Epithelial cell of umbilical artery (primary cell): ENCODE measurements around the gene TUBAL3. TPM values are rescaled to one million over a fixed set of nuclear protein-coding genes. Genes with fewer than 3 reads are reported as not detected.

Source experiments
- total RNA-seq: library from RNA; depleted of rRNA; stranded (reverse); fragments of >200 nt; gene quantifications from 2 replicates; pipeline ENCODE4 v1.2.3, GENCODE V29; 2014

The TUBAL3 gene
- total RNA-seq: under 0.01 and 0.15 TPM in 2 replicates

DNA sequence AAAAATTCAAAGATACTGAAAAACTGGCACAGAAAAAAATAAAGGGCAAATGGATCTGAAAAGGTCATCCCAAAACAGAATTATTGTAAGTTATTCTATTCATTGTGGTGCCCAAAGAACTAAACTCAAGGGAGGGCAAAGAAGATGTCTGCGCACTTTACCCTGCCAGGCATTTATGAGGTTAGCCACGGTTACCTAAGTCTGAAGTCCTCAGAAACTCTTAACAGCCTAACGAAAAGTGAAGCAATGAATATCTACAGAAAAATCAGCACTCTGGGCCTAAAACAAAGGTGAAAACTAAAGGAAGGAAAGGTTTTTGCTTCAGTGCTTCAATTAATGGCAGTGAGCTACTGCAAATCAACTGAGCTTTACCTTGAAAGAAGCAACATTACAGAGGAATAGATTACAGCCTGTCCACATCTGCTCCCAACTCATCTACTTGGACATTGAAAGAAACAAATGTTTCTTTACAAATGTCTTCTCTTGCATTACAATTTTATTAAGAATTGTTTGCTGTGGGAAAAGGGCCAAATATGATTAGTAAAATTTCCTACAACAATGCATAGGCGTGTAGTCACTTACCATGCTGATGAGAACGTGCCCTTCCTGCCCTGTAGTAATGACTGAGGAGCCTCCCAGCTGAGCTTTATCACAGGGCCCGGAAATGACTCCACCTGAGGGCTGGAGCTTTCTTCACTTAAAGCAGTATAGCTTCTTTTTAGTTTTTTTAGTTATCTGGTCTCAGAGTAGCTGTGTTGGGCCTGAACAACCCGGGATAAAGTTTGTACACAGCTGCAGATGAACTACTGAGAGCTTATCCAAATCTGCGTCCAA is at the start of gene TUBAL3:
TSS of gene TUBAL3 (minus strand) at position 621 of the 834 bp plus-strand sequence. CDS start at position 585, 36 bp downstream.

DNA sequence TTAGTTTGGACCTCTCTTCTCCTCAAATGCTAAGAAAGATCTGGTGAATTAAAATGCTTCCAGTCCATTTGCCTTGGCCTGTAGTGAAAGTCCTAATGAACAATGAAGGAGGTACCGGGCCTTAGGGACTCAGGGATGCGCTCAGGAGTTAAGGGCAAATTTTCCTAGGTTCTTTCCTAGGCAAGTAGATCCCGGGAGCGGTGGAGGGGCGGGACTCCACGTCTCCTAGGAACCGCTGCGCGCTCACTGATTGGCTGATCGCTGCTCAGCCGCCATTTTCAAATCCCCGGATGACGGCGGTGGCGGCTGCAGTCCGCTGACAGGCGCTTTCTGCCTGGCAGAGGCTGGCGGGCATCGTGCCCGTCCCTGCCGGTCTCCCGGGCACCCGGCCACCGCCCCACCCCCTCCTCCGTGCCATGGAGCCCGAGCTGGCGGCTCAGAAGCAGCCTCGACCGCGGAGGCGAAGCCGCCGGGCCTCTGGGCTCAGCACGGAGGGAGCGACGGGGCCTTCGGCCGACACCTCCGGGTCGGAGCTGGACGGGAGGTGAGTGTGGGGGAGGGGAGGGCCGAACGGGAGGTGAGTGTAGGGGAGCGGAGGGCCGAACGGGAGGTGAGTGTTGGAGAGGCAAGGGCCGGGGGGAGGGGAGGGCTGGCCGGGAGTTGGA is 7.8 kb upstream of the TUBAL3 start, which contains the start of gene NET1:
TSS of gene NET1 (plus strand) at position 281 of the 665 bp plus-strand sequence. CDS start at position 417, 136 bp downstream.

DNA sequence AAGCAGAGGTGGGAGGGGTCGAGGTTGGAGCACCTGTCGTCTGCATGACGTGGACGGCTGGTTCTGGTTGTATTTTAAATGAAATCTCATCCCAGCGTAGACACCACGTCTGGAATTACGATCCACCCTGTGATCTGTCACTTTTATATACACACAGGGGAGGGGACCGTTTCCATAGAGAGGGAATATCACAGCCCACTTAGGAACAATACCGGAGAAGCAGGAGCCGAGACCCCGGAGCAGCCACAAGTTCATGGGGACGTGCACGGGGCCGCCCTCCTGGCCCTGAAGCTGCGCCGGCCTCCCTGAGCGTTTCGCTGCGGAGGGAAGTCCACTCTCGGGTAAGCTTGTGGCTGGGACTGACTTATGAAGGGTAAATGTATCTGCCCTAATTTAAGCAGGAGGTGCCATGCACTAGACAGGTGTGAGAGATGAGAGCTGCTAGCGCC is 39.7 kb downstream of the TUBAL3 start, which contains the start of gene UCN3:
TSS of gene UCN3 (plus strand) at position 77 of the 449 bp plus-strand sequence. CDS start 8,755 bp downstream, outside the sequence.

Other genes with a start within 250 kb of the TUBAL3 start
- under 0.01 TPM in 1 of 2 replicates, not detected in the other for gene AKR1C8, start 219.7 kb downstream of the TUBAL3 start, total RNA-seq
- gene AKR1C4, start 208.0 kb downstream of the TUBAL3 start, total RNA-seq: not detected in 2 replicates
- not detected in 2 replicates for gene UCN3, start 39.9 kb downstream of the TUBAL3 start, total RNA-seq
- gene NET1, start 7.7 kb upstream of the TUBAL3 start, total RNA-seq: 20.8 and 32.1 TPM in 2 replicates
- not detected in 2 replicates for gene CALML5, start 94.7 kb upstream of the TUBAL3 start, total RNA-seq
- not detected in 2 replicates for gene CALML3, start 120.1 kb upstream of the TUBAL3 start, total RNA-seq